Globus pallidus (tissue), 1 donor: Measurements from ENCODE around the gene AR.
"Not testable (repeated sequence)": the region's sequence is repeated elsewhere in the genome, so short reads cannot be mapped to it uniquely, and the experiment has no call there.

ENCODE experiments used
- DNase-seq: peaks from one replicate; pipeline ENCODE4 v3.0.0-alpha.2; 2015; ENCODE audit warnings: low spot score

AR gene

DNA sequence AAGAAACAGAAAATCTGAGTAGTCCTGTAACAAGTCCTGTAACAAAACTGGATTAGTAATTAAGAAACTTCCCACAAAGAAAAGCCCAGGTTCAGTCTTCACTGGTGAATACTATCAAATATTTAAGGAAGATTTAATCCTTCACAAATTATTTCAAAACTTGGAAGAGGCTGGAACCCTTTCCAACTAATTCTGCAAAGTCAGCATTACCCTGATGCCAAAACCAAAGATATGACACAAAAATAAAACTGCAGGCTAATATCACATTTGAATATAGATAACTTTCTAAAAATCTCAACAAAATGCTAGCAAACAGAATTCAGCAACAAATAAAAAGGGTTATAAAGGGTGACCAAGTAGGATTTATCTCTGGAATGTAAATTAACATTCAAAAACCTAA is 80.5 kb downstream of the AR start:
- no peak for DNase-seq

DNA sequence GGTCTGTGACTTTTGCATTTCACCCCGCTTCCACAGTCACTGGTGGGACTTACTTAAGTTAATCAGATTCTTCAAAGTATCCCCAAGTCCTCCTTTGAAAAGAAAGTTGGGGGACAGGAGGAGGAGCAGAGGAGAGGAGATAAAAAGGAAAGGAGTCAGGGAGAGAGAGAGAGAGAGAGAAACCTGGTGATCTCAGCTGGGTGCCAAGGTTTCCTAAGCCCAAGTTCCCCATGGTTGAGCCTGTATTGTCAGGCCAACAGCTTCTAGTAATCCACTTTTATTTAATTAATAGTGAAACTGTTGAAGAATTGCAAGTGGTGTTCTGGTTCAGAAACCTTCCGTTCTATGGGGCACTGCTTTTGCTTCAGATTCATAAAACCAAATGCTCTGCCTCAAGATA is 91.6 kb downstream of the AR start:
- no peak for DNase-seq

DNA sequence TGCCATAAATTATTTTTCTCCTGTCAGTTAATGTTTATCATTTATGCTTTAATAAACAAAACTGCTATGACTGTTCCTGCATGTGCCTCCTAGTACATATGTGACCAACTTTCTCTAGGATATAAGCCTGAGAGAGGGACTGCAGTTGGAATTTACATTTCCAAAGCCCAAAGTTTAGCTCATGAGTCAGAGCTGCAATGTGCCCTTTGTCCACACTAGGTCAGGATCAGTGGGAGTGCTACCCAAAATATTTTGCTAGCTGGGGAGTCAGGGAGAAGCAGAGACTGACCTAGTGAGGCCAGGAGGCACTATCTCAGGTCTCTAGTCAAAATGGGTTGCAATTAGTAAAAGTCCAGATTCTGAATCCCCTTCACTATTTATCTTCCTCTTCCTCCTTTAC is 92.7 kb downstream of the AR start:
- DNase-seq, result no peak

DNA sequence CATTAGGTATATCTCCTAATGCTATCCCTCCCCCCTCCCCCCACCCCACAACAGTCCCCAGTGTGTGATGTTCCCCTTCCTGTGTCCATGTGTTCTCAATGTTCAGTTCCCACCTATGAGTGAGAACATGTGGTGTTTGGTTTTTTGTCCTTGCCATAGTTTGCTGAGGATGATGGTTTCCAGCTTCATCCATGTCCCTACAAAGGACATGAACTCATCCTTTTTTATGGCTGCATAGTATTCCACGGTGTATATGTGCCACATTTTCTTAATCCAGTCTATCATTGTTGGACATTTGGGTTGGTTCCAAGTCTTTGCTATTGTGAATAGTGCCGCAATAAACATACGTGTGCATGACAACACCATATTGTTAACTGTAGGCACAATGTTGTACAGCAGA is 93.5 kb downstream of the AR start:
- not testable (repeated sequence) for DNase-seq

DNA sequence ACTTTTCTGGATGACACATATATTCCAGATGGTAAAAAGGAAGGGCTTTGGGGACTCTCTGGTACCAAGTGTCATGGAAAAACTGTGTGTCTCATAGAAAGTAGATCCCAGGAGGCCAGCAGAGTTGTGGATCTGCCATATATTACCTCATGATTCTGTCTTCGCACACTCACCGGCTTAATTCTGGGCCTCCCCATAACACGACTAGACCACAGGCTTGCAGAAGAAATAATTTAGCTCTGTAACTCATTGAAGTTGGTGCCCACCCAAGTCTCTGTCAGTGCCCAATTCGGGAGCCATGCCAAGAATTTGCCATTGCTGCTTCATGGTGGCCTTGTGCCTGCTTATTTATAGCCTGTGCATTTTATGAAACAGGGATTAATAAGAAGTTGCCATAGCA is 104.5 kb downstream of the AR start:
- DNase-seq, result no peak

DNA sequence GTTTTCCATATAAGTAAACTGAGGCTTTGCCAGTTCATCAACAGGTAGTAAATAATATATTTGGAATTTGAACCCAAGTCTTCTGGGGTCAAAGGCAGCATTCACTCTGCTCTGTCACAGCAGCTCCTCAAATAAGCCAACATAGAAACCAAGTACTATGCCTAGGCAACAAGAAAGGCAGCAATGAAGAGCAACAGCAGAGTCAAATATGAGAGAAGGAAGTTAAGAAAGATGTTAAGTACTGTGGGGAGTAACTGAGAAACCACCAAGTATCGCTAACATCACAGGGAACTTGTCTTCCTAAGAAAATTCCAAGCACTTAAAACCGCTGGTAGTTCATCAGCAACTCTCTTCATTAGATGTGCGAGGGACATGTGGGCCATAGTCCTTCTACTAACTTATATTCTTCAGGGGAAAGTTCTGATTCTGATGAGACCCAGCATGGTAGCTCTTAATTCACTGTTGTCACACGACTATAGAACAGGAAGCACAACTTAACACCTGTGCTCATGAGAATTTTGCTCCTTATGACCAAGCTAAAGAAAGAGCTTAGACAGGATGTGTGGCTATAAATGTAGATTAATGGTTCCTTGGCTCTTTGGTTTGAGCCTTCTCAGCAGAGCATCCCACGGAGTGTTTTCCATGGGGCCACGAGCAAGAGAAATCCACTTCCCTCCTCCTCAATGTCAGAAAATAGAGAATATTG is 107.8 kb downstream of the AR start:
- no peak for DNase-seq

DNA sequence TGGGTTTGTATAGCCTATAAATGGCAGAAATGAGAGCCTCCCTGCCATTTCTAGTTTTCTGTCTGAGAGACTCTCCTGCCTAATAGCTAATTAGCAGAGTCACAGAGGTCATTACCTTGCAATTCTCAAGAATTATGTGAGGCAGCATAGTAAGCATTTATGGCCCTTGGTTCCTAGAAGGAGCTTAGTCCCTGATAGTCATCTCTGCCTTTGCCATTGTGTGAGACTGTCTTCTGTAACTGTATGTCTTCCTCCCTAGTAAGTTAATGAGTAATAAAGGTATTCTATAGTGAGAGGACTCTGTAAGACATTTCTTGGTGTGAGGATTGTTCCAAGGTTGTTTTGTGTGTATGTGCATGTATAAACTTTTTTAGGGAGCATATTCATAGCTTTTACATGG is 108.7 kb downstream of the AR start:
- DNase-seq, result no peak

DNA sequence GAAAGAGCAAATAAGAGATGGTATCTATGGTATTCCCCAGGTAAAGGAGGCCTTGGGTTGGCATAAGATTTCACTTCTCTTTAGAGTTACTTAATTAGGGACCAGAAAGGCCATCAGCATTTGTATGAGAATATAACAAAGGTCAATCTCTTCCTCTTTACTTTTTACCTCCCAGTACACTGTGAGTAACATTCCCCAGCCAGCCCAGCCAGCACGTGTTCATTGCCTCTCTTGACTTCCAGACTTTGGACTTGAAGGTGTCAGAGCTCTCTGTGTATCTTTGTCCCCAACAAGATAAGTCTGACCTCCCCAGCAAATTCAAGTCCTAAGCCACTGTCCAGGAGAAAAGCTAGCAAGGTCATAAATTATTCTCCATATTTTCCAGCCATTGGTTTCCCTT is 110.5 kb downstream of the AR start:
- DNase-seq, result no peak

DNA sequence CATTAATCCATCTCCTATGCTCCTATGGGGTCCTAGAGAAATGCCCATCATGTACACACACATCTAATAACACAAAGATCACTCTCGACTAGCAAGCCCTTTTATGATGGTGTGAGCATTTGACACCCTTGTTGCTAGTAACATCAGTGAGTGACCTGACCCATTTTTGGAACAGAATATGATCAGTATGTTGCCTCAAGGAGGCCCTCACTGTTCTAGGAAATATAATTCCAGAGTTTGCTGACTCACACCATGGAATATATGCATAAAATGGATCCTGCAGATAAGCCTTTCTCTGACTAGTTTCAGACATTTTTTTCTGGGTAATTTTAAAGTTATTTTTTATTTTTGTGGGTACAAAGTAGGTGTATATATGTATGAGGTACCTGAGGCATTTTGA is 121.8 kb downstream of the AR start:
- no peak for DNase-seq

DNA sequence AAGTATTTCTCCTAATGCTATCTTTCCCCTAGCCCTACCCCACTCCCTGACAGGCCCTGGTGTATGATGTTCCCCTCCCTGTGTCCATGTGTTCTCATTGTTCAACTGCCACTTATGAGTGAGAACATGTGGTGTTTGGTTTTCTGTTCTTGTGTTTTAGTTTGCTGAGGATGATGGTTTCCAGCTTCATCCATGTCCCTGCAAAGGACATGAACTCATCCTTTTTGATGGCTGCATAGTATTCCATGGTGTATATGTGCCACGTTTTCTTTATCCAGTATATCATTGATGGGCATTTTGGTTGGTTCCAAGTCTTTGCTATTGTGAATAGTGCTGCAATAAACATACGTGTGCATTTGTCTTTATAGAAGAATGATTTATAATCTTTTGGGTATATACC is 126.9 kb downstream of the AR start:
- not testable (repeated sequence) for DNase-seq

DNA sequence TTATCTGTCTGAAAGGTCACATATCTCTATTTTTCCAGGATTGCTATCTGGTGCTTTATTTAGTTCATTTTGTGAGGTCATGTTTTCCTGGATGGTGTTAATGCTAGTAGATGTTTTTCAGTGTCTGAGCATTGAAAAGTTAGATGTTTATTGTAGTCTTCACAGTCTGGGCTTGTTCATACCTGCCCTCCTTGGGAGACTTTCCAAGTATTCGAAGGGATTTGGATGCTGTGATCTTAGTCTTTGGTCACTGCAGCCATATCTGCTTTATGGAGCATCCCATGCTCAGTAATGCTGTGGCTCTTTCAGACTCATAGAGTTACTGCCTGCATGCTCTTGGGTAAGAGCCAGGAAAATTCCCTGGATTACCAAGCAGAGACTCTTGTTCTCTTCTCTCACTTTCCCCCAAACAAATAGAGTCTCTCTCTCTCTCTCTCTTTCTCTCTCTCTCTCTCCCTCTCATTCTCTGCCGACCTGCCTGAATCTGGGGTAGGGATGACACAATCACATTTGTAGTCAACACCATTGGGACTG is 130.0 kb downstream of the AR start:
- no peak for DNase-seq

DNA sequence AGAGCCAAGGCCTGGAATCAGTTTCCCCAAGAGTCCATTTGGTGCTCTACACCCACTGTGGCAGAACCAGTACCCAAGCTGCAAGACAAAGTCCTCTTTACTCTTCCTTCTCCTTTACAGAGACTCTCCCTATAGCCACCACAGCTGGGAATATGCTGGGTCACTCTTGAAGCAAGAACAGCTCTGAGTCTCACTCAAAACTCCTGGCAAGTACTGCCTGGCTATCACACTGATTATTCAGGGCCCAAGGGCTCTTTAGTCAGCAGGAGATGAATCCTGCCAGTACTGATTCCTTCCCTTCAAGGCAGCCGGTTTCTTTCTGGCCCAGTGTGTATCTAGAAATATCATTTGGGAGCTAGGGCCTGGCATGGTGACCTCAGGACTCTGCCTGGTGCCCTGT is 130.9 kb downstream of the AR start:
- no peak for DNase-seq

DNA sequence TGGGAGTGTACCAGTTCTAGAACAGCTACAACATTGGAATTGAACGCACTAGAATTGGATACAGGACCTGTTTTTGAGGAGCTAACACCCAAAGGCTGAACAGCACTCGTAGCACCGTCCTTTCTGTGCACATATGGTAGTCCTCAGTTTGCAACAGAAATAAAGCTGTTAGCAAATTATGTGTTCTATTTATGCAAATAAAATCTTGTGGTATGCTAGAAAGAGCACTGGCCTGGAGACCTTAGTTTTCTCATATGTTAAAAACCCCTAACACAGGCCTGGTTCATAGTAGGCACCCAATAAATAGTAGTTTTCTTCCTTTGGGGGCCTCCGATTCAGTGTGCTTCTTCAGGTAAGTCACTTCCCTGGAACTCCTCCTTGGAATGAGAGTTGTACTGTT is 140.3 kb downstream of the AR start:
- no peak for DNase-seq

DNA sequence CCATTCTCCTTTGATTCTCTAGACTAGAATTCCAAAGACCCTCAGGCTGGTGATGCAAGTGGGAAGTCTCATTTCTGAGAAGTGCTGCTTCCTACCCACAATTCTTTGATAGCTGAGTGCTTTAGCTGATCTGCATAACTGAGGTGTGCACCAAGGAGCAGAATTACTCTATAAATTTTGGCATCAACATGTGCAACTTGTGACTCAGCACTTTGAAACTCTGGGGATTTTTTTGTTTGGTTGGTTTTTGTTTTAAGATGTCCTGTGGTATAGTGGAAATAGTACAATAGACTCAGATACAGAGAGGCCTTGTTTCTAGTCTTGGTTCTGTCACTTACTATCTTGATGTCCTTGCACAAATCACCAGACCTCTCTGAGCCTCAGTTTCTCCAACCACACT is 148.4 kb downstream of the AR start:
- DNase-seq, result no peak

DNA sequence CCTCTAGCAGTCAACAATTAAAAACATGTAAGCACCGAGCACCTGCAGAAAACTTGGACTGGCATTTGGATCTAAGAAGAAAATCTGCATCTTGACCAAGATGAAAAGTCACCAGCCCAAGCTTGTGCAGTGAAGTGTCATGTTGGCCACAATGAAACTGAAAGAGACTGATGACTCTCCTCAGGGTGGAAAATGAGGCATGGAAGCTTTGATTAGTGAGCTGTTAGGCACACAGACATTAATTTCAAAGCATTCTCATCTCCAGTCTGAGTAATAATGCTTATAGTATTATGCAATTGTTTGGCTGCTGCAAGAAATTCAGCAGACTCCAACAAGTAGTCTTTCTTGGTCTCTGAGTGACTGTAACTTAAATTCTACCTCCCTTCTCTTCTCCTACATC is 150.1 kb downstream of the AR start:
- no peak for DNase-seq

DNA sequence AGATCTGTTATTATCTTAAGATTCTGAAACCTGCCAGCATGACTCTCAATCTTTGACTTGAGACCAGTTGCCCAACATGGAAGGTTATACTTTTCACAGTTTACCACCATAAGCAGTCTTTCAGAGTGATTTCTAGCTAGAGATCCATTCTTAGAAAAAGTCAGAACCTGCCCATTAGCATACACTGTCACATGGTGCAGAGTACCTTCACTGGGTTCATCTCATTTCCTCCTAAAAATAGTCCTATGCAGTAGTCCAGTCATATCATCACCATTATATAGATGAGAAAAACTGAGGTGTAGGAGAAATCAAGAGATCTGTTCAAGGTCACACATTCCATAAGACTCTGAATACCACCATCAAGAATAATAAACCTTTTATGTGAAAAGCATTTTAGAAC is 153.6 kb downstream of the AR start:
- DNase-seq, result no peak

DNA sequence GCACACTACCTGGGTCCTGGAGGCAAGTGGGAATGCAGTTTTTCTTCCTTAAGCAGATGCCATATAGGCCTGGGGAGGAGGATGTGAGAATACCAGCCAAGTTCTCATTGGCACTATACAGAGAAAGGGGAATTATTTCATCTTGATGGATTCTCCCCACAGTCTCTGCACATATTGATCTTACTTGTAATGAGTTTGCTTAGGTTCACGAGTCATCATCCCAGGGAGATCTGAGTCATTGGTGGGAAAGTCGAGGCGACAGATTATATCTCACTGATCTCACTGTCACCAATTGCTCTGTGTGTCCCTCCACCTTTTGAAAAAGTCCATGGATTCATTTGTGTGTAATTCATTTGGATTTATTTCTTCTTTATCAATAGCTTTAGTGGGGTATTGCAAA is 156.8 kb downstream of the AR start:
- DNase-seq, result no peak

DNA sequence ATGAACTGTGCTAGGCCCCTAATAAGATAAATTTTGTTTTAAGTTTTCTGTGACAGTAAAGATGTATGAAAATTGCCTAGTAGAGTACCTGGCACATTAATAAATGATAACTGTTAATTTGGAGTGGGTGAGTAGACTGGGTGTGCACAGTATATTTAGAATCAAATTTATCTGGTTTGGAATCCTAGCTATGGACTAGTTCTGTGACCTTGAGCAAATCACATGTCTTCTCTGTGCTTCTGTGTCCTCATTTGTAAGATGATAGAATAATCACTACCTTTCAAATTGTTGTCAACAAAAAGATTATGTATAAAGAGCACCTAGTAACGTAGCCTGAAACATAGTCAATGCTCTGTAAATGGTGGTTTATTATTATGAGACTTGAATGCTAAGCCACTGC is 170.2 kb downstream of the AR start:
- no peak for DNase-seq

DNA sequence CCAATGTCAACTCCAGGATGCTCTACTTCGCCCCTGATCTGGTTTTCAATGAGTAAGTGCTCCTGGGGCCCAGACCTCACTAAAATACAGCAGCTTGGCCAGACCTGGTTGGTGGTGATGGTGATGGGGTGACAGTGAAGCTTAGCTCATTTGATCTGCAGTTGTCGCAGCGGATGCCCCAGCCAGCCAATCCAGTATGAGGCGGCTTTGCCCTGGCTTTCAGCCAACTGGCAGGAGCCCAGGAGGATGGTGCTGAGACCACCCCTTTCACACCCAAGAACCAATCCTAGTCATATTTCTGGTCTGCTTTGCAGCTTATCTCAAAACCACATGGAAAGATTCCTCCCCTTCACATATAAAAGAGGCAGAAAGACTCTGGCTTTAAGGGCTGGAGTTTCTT is 173.8 kb downstream of the AR start:
- DNase-seq, result no peak

DNA sequence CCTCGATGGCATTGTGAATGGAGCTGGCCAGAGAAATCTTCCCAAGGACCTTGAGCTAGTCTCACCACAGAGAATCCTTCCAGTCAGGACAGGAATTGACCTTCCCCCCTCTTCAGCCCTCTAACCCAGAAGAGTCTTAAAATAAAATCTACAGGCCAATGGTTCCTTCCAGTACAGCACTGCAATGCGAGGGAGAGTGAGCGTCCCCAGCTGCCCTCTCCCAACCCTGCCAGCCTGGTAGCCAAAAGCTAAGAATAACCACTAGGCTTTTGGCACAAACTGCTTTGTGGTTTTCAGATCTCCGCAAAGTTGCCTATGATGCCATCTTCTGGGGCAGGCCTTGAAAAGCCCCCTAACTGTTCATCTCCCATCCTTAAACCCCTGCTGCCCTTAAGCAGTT is 175.1 kb downstream of the AR start:
- no peak for DNase-seq

DNA sequence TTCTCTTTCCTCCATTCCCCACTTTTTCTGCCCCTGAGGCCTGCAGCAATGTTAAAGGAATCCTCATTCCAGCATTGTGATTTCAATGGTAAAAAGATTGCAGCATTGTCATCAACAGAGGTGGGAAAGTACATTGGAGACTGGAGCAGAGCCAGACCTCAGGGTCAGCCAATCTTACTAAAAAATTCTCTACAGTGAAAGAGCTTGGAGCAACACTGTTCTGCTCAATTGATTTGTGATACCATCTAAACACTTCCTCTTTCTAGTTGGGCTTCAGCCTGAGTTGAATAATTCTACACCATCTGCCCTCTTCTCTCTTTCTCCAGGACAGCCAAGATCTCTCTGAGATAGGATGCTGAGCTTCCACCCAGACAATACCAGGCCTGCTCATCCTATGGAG is 176.5 kb downstream of the AR start:
- DNase-seq, result no peak

DNA sequence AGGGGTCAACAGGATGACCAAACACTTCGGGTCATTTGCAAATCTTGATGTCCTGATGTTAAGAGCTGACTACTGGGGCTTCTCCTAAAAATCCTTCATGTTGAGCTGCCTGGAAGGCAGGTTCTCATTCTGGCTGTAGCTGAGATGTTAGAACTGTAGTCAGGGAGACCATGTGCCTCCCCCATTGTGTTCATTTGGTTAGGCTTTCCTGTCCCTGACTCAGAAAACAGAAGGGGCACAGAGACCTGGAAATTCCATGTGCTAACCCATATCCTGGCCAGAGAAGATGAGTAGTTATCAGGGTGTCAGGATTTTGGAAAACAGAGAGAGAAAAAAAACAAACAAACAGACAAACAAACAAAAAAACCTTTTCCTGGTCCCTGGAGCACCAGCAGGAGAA is 177.5 kb downstream of the AR start:
- DNase-seq, result no peak

DNA sequence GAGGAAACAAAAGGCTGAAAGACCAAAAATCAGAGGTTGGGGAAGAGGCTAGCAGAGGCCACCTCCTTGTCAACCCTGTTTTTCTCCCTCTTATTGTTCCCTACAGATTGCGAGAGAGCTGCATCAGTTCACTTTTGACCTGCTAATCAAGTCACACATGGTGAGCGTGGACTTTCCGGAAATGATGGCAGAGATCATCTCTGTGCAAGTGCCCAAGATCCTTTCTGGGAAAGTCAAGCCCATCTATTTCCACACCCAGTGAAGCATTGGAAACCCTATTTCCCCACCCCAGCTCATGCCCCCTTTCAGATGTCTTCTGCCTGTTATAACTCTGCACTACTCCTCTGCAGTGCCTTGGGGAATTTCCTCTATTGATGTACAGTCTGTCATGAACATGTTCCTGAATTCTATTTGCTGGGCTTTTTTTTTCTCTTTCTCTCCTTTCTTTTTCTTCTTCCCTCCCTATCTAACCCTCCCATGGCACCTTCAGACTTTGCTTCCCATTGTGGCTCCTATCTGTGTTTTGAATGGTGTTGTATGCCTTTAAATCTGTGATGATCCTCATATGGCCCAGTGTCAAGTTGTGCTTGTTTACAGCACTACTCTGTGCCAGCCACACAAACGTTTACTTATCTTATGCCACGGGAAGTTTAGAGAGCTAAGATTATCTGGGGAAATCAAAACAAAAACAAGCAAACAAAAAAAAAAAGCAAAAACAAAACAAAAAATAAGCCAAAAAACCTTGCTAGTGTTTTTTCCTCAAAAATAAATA is 179.9 kb downstream of the AR start:
- no peak for DNase-seq
